Epithelial cell of esophagus (primary cell): ENCODE measurements around the gene ITPKB.
"Not testable (repeated sequence)": the region's sequence is repeated elsewhere in the genome, so short reads cannot be mapped to it uniquely, and the experiment has no call there.

Source experiments
- DNase-seq: peaks from one replicate; pipeline ENCODE4 v3.0.0; 2010; ENCODE audit warnings: low read depth
- H3K4me3 ChIP-seq: 2 replicates; pipeline ENCODE4 v1.5.1; 2011; ENCODE audit warnings: mild to moderate bottlenecking, low read length, control low read depth
- TF ChIP-seq, protein P1 (sequence below): IDR thresholded peaks from 2 replicates; pipeline ENCODE4 v1.5.1; 2011; ENCODE audit warnings: low read depth, mild to moderate bottlenecking, low read length, control low read depth, inconsistent platforms; ENCODE audit not compliant: insufficient read depth; ENCODE audit errors: missing control alignments

The ITPKB gene

DNA sequence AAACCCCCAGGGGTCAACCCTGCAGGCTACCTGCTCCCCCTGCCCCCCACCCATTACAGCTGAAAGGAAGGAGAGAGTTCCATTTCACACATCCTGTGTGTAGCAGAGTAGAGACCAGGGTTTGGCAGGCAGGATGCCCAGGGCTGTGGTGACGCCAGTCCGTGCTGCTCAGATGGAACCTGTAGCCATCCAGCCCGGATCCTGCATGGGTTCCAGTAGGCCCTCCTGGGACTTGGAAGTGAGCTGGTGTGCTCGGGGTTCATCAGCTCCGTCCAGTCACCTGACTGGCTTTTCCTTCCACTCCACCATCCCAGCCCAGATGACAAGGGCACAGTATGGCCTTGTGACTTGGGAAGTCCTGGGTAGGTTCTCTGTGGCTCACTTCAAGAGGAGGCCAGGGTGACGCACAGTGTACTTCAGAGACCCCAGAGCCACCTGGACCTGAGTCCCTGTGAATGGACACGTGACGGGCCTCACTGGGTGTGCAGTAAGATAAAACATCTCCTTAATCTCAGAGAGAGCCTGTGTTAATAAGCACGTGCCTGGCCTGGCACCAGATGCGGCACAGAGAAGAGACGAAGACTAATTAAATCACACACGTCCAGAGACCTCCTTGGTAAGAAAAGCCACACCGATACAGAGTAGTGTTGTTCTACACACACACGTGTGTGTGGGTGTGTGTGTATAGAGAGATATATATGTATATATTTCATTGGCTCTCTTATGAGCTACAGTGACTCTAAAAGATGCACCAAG is 16.0 kb downstream of the ITPKB start:
- DNase-seq: no peak
- H3K4me3 ChIP-seq: no peak overlapping the region
- TF ChIP-seq, protein P1, sequence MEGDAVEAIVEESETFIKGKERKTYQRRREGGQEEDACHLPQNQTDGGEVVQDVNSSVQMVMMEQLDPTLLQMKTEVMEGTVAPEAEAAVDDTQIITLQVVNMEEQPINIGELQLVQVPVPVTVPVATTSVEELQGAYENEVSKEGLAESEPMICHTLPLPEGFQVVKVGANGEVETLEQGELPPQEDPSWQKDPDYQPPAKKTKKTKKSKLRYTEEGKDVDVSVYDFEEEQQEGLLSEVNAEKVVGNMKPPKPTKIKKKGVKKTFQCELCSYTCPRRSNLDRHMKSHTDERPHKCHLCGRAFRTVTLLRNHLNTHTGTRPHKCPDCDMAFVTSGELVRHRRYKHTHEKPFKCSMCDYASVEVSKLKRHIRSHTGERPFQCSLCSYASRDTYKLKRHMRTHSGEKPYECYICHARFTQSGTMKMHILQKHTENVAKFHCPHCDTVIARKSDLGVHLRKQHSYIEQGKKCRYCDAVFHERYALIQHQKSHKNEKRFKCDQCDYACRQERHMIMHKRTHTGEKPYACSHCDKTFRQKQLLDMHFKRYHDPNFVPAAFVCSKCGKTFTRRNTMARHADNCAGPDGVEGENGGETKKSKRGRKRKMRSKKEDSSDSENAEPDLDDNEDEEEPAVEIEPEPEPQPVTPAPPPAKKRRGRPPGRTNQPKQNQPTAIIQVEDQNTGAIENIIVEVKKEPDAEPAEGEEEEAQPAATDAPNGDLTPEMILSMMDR: no peak

DNA sequence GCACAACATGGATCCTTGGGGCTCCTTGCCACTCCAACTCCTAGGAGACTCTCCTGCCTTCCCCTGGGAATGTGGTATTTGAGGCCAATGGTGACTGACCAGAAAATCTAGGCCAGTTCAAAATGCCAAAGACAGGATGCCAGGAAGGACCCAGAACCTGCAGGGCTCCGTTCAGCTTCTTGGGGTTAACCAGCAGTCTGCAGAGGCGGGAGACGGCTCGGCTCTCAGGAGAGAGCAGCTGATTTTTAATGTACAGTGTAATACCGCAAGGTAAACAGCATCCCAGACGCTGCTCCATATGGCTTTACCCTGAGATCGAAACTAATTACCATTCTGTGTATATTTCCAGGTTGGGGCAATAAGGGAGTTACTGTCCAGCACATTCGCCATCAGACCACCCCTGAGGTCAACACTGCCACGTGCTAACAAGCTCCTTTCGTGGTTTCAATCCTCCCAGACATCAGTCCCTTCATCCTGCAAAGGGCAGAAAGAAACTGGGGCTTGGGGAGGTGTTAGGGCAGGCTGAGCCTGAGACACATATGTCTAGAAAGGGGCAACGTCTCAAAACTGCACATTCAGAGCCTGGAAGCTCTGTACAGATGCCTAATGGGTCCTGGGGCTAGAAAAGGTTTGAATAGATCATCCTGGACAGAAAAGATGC is 16.7 kb downstream of the ITPKB start:
- H3K4me3 ChIP-seq: no peak overlapping the region
- TF ChIP-seq, protein P1: no peak
- DNase-seq: no peak

DNA sequence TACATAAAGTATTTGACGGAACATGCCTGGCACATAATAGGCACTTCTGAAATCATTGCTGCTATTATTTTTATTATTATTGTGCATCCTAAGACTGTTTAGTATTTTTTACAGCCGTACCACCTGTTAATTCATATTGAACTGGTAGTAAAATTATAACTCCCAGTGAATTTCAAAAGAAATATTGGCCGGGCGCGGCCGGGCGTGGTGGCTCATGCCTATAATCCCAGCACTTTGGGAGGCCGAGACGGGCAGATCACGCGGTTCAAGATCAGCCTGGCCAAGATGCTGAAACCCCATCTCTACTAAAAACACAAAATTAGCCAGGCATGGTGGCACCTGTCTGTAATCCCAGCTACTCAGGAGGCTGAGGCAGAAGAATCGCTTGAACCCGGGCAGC is 18.5 kb downstream of the ITPKB start:
- H3K4me3 ChIP-seq, DNase-seq: not testable (repeated sequence)

DNA sequence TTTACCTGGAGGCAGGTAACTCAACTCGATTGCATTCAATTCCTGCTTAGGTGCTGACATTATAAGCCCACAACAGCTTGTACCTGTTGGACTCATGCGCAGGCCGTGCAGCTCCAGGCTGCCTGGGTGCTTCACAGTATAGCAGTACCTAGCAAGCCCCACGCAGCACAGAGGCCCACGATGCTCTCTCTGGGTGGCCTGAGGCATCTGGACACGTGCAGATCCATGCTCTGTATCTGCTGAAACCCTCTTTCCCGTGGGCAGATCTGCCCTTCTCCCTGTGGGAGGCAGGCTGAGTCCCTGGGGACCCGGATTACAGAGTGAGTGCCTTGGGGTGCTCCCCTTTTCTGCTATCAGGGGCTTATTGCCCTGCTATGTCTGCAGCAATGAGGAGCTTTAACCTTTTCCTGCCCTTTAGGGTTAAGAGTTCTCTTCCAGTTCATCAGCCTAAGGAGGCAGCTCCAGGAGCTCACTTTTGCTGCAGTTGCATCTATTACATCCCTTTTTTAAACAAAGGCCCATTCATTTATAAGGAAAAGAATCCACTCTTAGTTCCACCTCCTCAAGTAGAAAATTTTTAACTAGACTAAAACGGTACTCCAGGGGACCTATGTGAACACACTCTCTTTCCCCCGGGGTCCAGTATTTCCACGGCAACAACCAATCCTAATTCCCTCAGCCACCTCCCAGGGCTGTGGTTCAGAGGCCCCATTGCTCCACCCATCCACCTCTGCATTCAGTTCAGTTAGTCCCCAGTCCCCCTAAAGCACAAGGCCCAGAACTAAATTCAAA is 19.3 kb downstream of the ITPKB start:
- no peak overlapping the region for H3K4me3 ChIP-seq
- DNase-seq: no peak
- TF ChIP-seq, protein P1: no peak

DNA sequence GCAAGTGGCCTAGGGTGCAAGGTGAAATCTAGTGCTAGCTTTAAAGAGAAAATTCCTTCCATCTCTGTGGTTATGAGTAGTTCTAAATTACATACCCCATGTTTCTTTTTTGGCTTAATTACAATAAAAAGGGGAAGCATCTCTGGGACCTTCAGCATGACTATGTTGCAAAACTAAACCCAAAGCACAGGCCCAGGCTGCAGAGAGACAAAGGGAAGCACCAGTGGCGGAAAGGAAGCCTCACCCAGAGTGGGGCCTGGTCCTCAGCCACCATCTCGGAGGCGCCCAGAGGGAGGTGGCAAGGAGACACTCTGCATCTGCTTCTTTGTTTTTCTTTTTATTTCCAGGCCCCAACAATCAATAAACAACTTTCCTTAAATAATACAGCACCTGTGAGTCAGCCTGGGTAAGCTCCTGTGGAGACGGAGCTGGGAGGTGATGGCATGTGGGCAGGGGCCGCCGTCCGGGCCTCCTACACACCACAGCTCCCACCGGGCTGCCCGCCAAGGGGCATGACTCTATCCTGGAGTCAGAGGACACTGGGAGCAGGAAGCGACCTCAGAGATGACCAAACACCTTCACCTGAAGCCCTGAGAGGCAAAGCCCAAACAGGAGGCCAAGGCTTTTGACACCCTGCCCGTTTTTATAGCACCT is 21.7 kb downstream of the ITPKB start:
- no peak overlapping the region for H3K4me3 ChIP-seq
- TF ChIP-seq, protein P1: no peak
- DNase-seq: no peak

DNA sequence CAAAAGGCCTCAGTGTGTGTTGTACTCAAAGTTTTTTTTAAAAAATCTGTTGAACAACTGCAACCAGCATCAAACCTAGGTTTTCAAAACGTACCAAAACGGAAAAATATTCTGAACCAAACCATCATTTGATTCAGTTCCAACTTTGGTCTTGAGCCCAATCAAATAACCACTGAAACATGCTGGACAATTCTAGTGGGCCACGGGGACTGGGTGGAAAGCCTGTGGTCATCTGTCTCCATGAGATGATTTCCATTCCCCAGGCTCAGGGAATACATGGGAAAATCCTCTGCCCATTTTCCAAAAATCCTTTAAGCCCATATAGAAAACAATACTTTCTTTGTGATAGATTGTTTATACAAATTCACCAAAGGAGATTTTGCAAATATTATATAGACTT is 22.5 kb downstream of the ITPKB start:
- TF ChIP-seq, protein P1: no peak
- no peak for DNase-seq
- H3K4me3 ChIP-seq: no peak overlapping the region

DNA sequence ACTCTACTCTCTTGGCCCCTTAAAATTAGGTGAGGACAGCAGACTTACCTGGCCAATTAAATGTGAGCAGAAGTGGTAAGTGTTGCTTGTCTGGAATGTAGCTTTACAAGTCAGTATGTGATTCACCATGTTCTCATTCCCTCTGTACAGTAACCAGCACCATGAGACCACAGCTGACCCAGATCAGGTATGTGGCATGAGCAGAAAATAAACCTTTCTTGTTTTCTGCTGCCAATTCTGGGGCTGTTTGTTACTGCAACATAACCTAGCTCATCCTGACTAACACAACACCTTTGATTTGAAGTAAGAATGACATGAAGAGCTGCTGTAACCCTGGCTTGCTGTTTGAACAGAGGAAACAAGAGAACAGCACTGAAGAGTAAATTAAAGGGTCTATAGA is 24.9 kb downstream of the ITPKB start:
- TF ChIP-seq, protein P1: no peak
- peak; percentile 93 for DNase-seq
- H3K4me3 ChIP-seq: no peak overlapping the region
